GM12801 (cell line): Measurements from ENCODE around the gene NWD2.

Experiments used
- TF ChIP-seq, protein P1 (sequence below): IDR thresholded peaks from one replicate; pipeline ENCODE4 v1.5.1; 2011; ENCODE audit warnings: control low read depth; ENCODE audit not compliant: insufficient read length; ENCODE audit errors: extremely low read depth

The NWD2 gene

GRCh38 chr4:37436546-37436945 lies 192.0 kb downstream of the NWD2 start:
- TF ChIP-seq, protein P1, sequence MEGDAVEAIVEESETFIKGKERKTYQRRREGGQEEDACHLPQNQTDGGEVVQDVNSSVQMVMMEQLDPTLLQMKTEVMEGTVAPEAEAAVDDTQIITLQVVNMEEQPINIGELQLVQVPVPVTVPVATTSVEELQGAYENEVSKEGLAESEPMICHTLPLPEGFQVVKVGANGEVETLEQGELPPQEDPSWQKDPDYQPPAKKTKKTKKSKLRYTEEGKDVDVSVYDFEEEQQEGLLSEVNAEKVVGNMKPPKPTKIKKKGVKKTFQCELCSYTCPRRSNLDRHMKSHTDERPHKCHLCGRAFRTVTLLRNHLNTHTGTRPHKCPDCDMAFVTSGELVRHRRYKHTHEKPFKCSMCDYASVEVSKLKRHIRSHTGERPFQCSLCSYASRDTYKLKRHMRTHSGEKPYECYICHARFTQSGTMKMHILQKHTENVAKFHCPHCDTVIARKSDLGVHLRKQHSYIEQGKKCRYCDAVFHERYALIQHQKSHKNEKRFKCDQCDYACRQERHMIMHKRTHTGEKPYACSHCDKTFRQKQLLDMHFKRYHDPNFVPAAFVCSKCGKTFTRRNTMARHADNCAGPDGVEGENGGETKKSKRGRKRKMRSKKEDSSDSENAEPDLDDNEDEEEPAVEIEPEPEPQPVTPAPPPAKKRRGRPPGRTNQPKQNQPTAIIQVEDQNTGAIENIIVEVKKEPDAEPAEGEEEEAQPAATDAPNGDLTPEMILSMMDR, result no peak

GRCh38 chr4:37437163-37437562 lies 192.6 kb downstream of the NWD2 start:
- TF ChIP-seq, protein P1, result no peak

DNA sequence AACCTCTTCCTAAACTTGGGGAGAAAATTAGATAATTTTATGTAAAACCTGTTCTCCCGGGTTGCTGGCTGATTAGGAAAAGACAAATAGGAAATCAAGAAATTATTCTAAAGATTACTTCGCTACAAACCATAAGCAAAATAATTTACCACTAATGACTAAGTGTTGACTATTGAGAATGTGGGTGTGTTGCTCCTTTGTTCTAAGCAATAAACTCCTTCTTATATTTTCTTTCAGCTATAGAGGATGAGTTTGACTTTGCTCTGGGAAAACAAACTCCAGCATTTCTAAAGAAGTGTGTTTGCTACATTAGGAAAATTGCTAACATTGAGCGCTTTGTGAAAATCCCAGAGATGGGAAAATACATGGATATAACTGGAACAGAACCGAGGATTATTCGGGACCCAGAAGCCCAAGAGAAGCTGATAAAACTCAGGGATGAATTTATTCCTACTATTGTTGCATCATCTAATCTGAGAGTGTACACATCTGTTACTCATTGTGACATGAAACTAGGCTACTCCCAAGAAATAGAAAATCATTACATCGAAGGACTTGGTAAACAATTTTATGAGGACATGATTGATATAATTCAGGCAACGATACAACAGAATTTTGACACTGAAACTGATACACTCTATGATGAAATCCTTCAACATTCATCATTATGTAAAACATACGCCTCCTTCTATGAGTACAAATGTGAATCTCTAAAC lies 194.2 kb downstream of the NWD2 start:
- TF ChIP-seq, protein P1, result no peak

DNA sequence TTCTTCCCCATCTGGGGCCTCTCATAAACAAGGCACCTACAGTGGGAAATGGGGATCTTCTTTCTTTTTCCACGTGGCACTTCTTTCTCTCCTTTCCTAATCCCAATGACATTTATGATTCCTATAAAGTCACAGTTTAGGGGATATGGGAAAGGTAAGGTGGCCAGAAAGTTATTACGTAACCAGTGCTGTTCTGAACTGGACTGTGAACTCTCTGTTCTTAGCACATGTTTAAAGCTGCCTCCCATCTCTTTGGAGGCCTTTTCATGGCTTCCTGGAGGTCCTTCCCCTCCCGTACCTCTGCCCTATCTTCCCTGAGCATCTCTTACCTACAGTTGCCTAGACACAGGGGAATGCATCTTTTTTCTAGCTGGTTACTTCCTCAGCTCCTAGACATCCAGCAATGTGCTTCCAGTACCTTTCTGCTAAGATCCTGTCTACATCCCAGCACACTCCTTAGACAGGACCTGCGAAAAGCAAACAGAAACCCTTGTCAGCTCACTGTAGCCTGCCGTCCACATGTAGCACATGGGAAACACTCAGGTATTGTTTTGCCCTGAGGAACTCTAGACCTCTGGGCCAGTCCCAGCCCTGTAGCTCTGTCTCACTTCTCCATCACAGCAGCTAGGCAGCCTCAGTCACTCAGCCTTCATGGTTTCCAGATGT lies 195.4 kb downstream of the NWD2 start:
- TF ChIP-seq, protein P1, result no peak

- TF ChIP-seq, protein P1, result no peak
Observed at GRCh38 chr4:37440501-37440900, 196.0 kb downstream of the NWD2 start.

DNA sequence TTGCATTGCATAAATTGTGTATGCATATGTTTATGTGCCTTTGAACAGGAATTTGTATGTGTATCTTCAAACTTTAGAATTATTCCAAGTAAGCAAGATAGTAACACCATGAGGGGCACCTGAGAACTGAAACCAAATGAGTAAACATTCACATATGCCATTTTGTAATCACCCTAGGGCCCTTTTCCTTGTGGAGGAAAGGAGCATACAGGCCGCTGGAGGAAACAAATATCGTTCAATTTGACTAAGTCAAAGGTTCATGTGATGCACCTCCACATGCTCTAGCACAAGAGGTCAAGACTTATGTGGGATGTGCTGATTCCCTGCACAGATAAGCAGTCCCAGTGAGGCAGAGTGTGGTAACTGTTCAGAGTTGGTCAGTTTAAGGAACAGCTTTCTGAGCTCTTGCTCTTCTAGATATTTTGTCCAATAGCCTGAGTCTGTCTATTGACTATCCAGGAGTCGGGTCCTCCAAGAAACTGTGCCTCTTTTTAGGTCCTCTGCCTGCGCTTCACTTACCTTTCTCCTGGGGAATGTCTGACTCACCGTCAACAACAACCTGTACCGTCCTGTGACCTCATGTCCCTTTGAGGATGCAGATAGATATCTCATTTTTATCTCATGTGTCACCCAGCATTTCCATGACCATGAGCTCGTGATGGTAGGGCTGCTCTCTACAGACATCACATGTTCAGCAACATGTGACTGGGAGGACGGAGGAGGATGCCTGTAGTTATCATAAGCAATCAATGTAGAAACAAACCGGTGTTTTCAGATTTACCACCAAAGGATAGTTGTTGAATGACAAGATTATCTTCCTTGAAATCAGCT lies 196.9 kb downstream of the NWD2 start:
- TF ChIP-seq, protein P1, result no peak

DNA sequence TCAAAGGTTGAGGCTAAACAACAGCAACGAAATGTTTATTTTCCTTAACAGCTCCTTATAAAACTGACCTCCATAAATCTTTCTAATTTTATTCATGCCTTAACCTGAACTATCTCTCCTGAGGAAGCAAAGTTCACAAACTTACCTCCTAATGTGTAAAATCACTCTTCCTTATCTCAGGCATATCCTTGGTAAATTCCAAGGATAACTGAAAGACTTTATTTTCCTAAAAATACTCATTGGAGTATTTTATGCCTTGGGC lies 197.4 kb downstream of the NWD2 start:
- TF ChIP-seq, protein P1, result no peak
